Kidney epithelial cell (primary cell): ENCODE measurements around the gene RLF. TPM values are rescaled to one million over a fixed set of nuclear protein-coding genes. Genes with fewer than 3 reads are reported as not detected.

Experiments
- DNase-seq: peaks from one replicate; pipeline ENCODE4 v3.0.0-alpha.2; 2010; ENCODE audit warnings: low read depth
- H3K27me3 ChIP-seq: 2 replicates; pipeline ENCODE4 v1.6.0; 2011; ENCODE audit warnings: low read length; ENCODE audit not compliant: control insufficient read depth, insufficient read depth
- H3K36me3 ChIP-seq: 2 replicates; pipeline ENCODE4 v1.5.1; 2011; ENCODE audit warnings: low read length; ENCODE audit not compliant: control insufficient read depth, insufficient read depth
- H3K4me3 ChIP-seq: 2 replicates; pipeline ENCODE4 v1.5.1; 2011; ENCODE audit warnings: low read depth, mild to moderate bottlenecking, control low read depth, low read length
- total RNA-seq: library from RNA; depleted of rRNA; stranded (reverse); fragments of >200 nt; gene quantifications from 2 replicates; pipeline ENCODE4 v1.2.3, GENCODE V29; 2015
- TF ChIP-seq, protein P1 (sequence below): IDR thresholded peaks from 2 replicates; pipeline ENCODE4 v1.5.1; 2011; ENCODE audit warnings: mild to moderate bottlenecking, moderate library complexity, low read length, control low read depth, inconsistent platforms; ENCODE audit not compliant: insufficient read depth, poor library complexity, severe bottlenecking

The RLF gene
- total RNA-seq, 1 donor from 2014 or later: 14.0 TPM

DNA sequence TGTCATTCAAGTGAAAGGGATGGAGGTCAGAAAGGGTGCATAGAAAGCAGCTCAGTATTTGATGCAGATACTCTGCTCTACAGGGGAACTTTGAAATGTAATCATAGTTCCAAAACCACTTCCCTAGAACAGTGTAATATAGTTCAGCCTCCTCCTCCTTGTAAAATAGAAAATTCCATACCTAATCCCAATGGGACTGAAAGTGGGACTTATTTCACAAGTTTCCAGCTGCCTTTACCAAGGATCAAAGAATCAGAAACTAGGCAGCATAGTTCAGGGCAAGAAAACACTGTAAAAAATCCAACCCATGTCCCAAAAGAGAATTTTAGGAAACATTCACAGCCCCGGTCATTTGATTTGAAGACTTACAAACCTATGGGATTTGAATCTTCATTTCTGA, 78.4 kb downstream of the RLF start:
- Histone ChIP-seq H3K27me3 (no peaks in the 10 kb centered on the region), H3K4me3 (no peak overlapping the region), H3K36me3 (no peaks in the 10 kb centered on the region)
- TF ChIP-seq, protein P1, sequence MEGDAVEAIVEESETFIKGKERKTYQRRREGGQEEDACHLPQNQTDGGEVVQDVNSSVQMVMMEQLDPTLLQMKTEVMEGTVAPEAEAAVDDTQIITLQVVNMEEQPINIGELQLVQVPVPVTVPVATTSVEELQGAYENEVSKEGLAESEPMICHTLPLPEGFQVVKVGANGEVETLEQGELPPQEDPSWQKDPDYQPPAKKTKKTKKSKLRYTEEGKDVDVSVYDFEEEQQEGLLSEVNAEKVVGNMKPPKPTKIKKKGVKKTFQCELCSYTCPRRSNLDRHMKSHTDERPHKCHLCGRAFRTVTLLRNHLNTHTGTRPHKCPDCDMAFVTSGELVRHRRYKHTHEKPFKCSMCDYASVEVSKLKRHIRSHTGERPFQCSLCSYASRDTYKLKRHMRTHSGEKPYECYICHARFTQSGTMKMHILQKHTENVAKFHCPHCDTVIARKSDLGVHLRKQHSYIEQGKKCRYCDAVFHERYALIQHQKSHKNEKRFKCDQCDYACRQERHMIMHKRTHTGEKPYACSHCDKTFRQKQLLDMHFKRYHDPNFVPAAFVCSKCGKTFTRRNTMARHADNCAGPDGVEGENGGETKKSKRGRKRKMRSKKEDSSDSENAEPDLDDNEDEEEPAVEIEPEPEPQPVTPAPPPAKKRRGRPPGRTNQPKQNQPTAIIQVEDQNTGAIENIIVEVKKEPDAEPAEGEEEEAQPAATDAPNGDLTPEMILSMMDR: no peak
- DNase-seq: no peak

DNA sequence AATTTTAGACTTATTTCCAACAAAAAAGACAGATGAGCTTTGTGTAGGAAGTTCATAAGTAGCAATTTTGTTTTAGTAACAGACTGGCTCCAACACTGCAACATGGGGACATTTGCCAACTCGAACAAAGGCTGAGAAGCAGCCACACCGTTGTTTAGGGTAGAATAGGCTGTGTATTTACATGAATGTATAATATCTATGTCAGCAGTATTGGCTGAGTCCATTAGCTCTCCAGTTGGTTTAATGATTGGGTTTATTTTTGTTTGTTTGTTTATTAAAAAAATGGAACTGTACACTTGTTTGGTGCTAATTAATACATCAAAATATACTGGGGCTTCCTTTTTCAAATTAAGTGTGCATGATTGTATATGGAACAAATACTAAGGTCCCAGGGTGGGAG, 79.2 kb downstream of the RLF start:
- TF ChIP-seq, protein P1: no peak

DNA sequence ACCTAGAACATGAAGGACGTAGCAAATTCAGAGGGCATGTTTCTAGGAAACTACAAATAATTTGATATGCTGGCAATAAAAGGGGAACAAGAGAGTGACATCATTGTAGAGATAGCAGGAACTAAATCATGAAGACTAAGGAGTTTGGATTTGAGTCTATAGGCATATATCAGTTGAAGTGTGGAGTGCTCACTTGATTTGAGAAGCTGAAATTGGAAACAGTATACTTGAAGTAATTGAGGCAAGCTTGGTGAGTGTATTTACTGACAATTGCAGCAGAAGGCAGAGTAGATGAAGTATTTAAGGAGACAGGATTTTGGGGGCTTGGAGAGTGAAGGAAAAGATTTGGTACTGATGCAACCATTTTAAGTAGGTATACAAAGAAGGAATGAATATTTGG, 80.2 kb downstream of the RLF start:
- no peak overlapping the region for H3K4me3 ChIP-seq
- H3K36me3 ChIP-seq: no peaks in the 10 kb centered on the region
- DNase-seq: no peak

More for the DNA sequence above, 79.2 kb downstream of the RLF start:
- no peaks in the 10 kb centered on the region for H3K36me3 ChIP-seq
- H3K27me3 ChIP-seq: no peaks in the 10 kb centered on the region
- DNase-seq: no peak
- H3K4me3 ChIP-seq: no peak overlapping the region

DNA sequence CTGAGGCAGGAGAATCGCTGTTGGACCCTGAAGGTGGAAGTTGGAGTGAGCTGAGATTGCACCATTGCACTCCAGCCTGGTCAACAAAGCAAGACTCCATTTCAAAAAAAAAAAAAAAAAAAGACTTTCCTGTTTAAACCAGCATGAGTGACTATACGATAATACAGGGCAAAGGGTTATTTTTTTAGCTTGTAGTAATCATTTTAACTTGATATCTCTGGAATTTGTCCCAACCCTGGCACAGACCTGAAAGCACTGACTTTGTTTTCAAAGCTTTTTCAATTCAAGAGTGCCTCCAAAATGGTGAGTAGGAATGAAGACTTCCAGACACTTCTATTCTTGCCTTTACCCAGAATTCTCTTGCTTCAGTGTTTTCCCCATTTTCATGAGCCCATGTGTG, 82.2 kb downstream of the RLF start:
- no peak overlapping the region for H3K4me3 ChIP-seq
- DNase-seq: no peak
- TF ChIP-seq, protein P1: no peak
- no peaks in the 10 kb centered on the region for H3K36me3 ChIP-seq
- no peaks in the 10 kb centered on the region for H3K27me3 ChIP-seq

More for the DNA sequence above, 80.2 kb downstream of the RLF start:
- TF ChIP-seq, protein P1: no peak
- no peaks in the 10 kb centered on the region for H3K27me3 ChIP-seq

DNA sequence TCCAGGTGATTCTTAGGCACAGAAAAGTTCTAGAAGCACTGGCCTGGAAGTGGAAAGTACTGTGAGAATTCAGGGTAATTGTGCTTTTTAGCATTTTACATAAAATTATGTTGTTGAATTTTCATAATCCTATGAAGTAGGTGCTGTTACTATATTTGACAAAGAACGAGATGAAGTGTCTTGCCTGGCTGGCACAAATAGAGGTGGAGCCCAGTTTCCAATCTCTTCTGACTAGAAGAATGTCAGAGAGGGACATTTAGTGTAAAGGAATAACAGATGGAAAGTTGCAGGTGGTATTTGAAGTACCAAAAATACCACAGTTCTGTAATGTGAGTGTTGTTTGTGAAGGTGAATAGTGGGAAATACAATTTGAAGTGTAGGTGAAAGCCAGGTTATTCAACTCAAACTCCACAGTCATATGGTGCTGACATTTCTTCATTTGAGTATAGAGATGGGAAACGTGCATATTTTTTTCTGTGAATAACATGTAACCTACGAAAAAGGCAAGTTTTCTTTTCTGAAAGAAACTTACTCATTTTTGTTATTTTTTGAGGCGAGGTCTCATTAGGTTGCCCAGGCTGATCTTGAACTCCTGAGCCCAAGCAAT, 83.1 kb downstream of the RLF start:
- Histone ChIP-seq H3K36me3 (no peaks in the 10 kb centered on the region), H3K4me3 (no peak overlapping the region), H3K27me3 (no peaks in the 10 kb centered on the region)
- no peak for DNase-seq
- TF ChIP-seq, protein P1: no peak

DNA sequence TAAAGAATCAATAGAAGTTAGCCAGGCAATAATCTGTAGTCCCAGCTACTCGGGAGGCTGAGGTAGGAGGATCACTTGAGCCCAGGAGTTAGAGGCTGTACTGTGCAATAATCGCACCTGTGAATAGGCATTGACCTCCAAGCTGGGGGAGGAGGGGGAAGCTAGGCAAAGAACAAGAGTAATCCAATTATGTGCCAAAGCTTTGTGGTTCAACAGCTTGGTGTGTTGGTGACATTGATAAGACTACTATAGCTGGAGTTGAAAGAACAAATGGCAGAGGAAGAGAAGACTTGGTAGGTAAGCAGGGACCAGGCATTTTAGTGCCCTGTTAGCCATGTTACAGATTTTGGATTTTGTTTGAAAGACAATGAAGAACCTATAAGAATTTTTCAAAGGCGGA, 84.5 kb downstream of the RLF start:
- no peaks in the 10 kb centered on the region for H3K27me3 ChIP-seq
- no peaks in the 10 kb centered on the region for H3K36me3 ChIP-seq
- TF ChIP-seq, protein P1: no peak
- no peak overlapping the region for H3K4me3 ChIP-seq
- DNase-seq: no peak
